ENCODE measurements around the gene PPY. TPM values are rescaled to one million over a fixed set of nuclear protein-coding genes. Genes with fewer than 3 reads are reported as not detected.

PPY gene
- total RNA-seq, 3 donors from 2014 or later = not detected

DNA sequence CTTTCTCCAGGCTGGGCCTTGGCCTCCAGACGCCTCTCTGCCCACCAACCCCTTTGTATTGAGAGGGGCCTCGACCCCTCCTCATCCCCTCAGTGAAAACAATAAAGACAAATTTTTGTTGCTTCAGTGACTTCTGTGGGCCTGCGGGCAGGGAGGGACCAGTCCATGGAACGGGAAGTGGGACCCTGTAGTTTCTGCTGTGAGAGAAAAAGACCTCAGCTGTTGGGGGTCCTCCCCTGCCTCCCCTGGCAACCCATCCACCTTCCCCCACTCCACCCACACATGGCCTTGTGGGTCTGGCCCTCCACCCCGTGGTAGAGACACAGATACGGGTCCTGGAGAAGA is 3.5 kb downstream of the PPY start:
- DNase-seq (ENCODE audit: low spot score in 2 of 2) = no peak
- H3K4me1 ChIP-seq = peaks cover 0 to 5% of the 10 kb centered on the region in 2 donors
- TF ChIP-seq POLR2A (IDR thresholded peaks at IDR 0.05) = no peak
- TF ChIP-seq POLR2AphosphoS5 (IDR thresholded peaks at IDR 0.05) = no peak
- no peak for TF ChIP-seq CTCF (IDR thresholded peaks at IDR 0.05)
- intact Hi-C loops (cut with DNase I; ENCODE audit: low total_unique reads) = no loop called here
- no peak overlapping the region for H3K4me3 ChIP-seq
- H3K36me3 ChIP-seq = no peaks in the 10 kb centered on the region
- H3K9me3 ChIP-seq = no peaks in the 10 kb centered on the region
- no peak overlapping the region for H3K27ac ChIP-seq
- H3K27me3 ChIP-seq = peaks cover 0 to 8% of the 10 kb centered on the region in 2 donors

DNA sequence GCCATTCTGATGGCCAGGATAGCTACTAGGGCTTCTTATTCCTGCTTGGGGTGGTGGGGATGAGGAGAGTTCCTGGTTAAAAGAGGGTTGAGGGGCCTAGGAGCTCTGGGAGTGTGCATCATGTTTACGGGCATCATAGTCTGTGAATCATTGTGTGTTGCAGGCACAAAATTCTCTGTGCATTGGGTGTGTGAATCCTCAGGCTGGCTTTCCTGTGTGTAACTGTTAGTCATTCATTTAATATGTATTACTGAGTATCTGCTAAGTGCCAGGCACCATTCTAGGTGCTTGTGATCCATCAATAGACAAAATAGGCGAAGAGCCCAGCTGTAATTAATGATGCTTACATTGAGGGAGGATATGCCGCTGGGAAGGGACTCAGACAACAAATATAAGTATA is 5.8 kb downstream of the PPY start:
- peaks cover 0 to 5% of the 10 kb centered on the region in 2 donors for H3K4me1 ChIP-seq
- no peak overlapping the region for H3K4me3 ChIP-seq
- no peak for DNase-seq (ENCODE audit: low spot score in 2 of 2)
- peaks cover 0 to 8% of the 10 kb centered on the region in 2 donors for H3K27me3 ChIP-seq
- no peak overlapping the region for H3K27ac ChIP-seq
- no peak for TF ChIP-seq POLR2A (IDR thresholded peaks at IDR 0.05)
- TF ChIP-seq POLR2AphosphoS5 (IDR thresholded peaks at IDR 0.05) = no peak
- no peak for TF ChIP-seq CTCF (IDR thresholded peaks at IDR 0.05)
- H3K36me3 ChIP-seq = no peaks in the 10 kb centered on the region
- intact Hi-C loops (cut with DNase I; ENCODE audit: low total_unique reads) = no loop called here
- H3K9me3 ChIP-seq = no peaks in the 10 kb centered on the region

DNA sequence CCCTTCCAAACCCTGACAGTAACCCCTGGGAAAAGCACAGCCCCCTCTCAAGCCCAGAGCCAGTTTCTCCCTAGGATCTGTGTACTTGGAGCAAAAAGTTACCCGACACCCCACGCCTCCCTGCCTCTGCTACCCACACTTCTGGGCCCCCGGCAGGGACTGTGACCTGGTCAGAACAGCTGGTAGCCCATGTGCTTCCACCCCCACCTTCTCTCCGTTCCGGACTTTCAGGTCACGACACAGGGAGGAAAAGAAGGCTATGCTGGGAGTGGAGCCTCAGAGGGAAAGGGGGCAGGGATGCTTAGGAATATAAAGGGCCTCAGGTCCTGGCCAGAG is 6.4 kb downstream of the PPY start:
- intact Hi-C loops (cut with DNase I; ENCODE audit: low total_unique reads) = no loop called here
- no peak for DNase-seq (ENCODE audit: low spot score in 2 of 2)
- H3K4me3 ChIP-seq = no peak overlapping the region
- H3K9me3 ChIP-seq = no peaks in the 10 kb centered on the region
- H3K27ac ChIP-seq = no peak overlapping the region
- peaks cover 0 to 5% of the 10 kb centered on the region in 2 donors for H3K4me1 ChIP-seq
- no peaks in the 10 kb centered on the region for H3K36me3 ChIP-seq
- H3K27me3 ChIP-seq = peaks cover 0 to 8% of the 10 kb centered on the region in 2 donors
- TF ChIP-seq CTCF (IDR thresholded peaks at IDR 0.05) (no peak), POLR2AphosphoS5 (IDR thresholded peaks at IDR 0.05) (no peak), POLR2A (IDR thresholded peaks at IDR 0.05) (no peak)

GRCh38 chr17:43935204-43935925 is 6.9 kb downstream of the PPY start:
- intact Hi-C loops (cut with DNase I; ENCODE audit: low total_unique reads) = no loop called here
- Histone ChIP-seq H3K9me3 (no peaks in the 10 kb centered on the region), H3K27ac (no peak overlapping the region), H3K27me3 (peaks cover 0 to 8% of the 10 kb centered on the region in 2 donors), H3K4me3 (no peak overlapping the region), H3K4me1 (peaks cover 0 to 5% of the 10 kb centered on the region in 2 donors), H3K36me3 (no peaks in the 10 kb centered on the region)
- DNase-seq (ENCODE audit: low spot score in 2 of 2) = no peak
- TF ChIP-seq POLR2AphosphoS5 (IDR thresholded peaks at IDR 0.05) = no peak
- TF ChIP-seq POLR2A (IDR thresholded peaks at IDR 0.05) = no peak
- TF ChIP-seq CTCF (IDR thresholded peaks at IDR 0.05) = no peak

DNA sequence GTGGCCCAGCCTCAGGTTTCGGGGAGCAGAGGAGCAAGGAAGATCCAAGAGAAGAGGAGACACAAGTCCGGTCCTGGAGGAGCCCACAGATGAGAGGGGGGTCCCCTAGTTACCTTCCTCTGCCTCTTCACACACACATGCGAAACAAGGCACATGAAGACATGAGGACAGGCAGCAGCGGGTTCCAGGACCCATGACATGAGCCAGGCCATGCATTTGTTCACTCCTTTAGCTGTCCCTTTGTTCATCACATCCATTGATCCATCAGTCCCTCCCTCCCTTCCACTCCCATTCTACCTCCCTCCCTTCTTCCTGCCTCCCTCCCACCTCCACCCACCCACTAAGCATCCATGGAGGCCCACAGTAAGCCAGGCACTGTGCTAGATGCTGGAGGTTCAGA is 9.4 kb downstream of the PPY start:
- no peak for DNase-seq (ENCODE audit: low spot score in 2 of 2)
- peaks cover 0 to 3% of the 10 kb centered on the region in 2 donors for H3K27me3 ChIP-seq
- no peak for TF ChIP-seq POLR2AphosphoS5 (IDR thresholded peaks at IDR 0.05)
- no peak for TF ChIP-seq CTCF (IDR thresholded peaks at IDR 0.05)
- no peak for TF ChIP-seq POLR2A (IDR thresholded peaks at IDR 0.05)
- H3K27ac ChIP-seq = no peak overlapping the region
- intact Hi-C loops (cut with DNase I; ENCODE audit: low total_unique reads) = no loop called here
- H3K4me3 ChIP-seq = no peak overlapping the region
- H3K4me1 ChIP-seq = peaks cover 0 to under 1% of the 10 kb centered on the region in 2 donors
- no peaks in the 10 kb centered on the region for H3K9me3 ChIP-seq
- H3K36me3 ChIP-seq = no peaks in the 10 kb centered on the region
